Measurements from ENCODE around the gene PLCB4. TPM values are rescaled to one million over a fixed set of nuclear protein-coding genes. Genes with fewer than 3 reads are reported as not detected.

Gene PLCB4
- under 1 TPM in 1 of 2 experiments, not detected in 1; 0.06 TPM for total RNA-seq
- polyA plus RNA-seq (2013, experiment 1 of 2) = 0.05 TPM
- polyA plus RNA-seq (2013, experiment 2 of 2) = 0.16 TPM
- total RNA-seq = 0 to 0.63 (median 0.11) reads per million in 172 experiments

GRCh38 chr20:9068841-9069663 is at the start of gene PLCB4:
TSS of gene PLCB4 (plus strand) at chr20:9069087. CDS start at chr20:9307815, 238,728 bp downstream.
- Histone ChIP-seq H3K36me3 (ENCODE audit: insufficient read depth, low read length) (no peaks in the 10 kb centered on the region), H3K27ac (ENCODE audit: low read depth in 1 of 2, low read length in 2 of 2) (no peak within 1 kb of the TSS), H3K9me3 (ENCODE audit: control insufficient read depth in 1 of 2, insufficient read depth in 1 of 2, low read length in 2 of 2) (peaks cover 0 to 14% of the 10 kb centered on the region in 2 experiments), H3K4me3 (ENCODE audit: low read length) (no peak within 1 kb of the TSS), H3K4me1 (ENCODE audit: insufficient read depth, low read length) (no peaks in the 10 kb centered on the region), H3K27me3 (ENCODE audit: control insufficient read depth in 1 of 2, insufficient read depth in 2 of 2, low read length in 2 of 2) (peaks cover 6 to 15% of the 10 kb centered on the region in 2 experiments)
- H3K27ac Mint-ChIP-seq = no peak within 1 kb of the TSS
- ChIA-PET CTCF (no interaction called here), POLR2A (no interaction called here)
- H3K4me3 Mint-ChIP-seq = peak within 1 kb of the TSS; percentile 12
- intact Hi-C loops (cut with DNase I, micrococcal nuclease) = no loop called here
- H3K36me3 Mint-ChIP-seq (ENCODE audit: low read depth) = no peaks in the 10 kb centered on the region
- DNase-seq (peak in 1 of 14 experiments; percentile 2), ATAC-seq (ENCODE audit: poor library complexity) (no peak)
- peaks cover 28% of the 10 kb centered on the region for H3K27me3 Mint-ChIP-seq
- H3K4me1 Mint-ChIP-seq (ENCODE audit: low read depth) = peaks cover 5% of the 10 kb centered on the region
- peaks cover 7% of the 10 kb centered on the region for H3K9me3 Mint-ChIP-seq
- TF ChIP-seq CTCF (IDR thresholded peaks at IDR 0.05) = no peak

- no peaks in the 10 kb centered on the region for H3K36me3 Mint-ChIP-seq (ENCODE audit: low read depth)
- no peaks in the 10 kb centered on the region for H3K4me1 Mint-ChIP-seq (ENCODE audit: low read depth)
- no peaks in the 10 kb centered on the region for H3K36me3 ChIP-seq (ENCODE audit: insufficient read depth, low read length)
- H3K4me1 ChIP-seq (ENCODE audit: insufficient read depth, low read length) = no peaks in the 10 kb centered on the region
- H3K27ac ChIP-seq (ENCODE audit: low read depth in 1 of 2, low read length in 2 of 2) = no peak overlapping the region
- ATAC-seq (ENCODE audit: poor library complexity) = no peak
- no peaks in the 10 kb centered on the region for H3K27me3 Mint-ChIP-seq
- no peak for DNase-seq
- no peak for TF ChIP-seq CTCF (IDR thresholded peaks at IDR 0.05)
- H3K4me3 Mint-ChIP-seq = no peak overlapping the region
- peaks cover 3% of the 10 kb centered on the region for H3K9me3 Mint-ChIP-seq
- POLR2A ChIA-PET = no interaction called here
- no peak overlapping the region for H3K4me3 ChIP-seq (ENCODE audit: low read length)
- no peak overlapping the region for H3K27ac Mint-ChIP-seq
- CTCF ChIA-PET = no interaction called here
- no peaks in the 10 kb centered on the region for H3K9me3 ChIP-seq (ENCODE audit: control insufficient read depth in 1 of 2, insufficient read depth in 1 of 2, low read length in 2 of 2)
- intact Hi-C loops (cut with DNase I, micrococcal nuclease) = no loop called here
- no peaks in the 10 kb centered on the region for H3K27me3 ChIP-seq (ENCODE audit: control insufficient read depth in 1 of 2, insufficient read depth in 2 of 2, low read length in 2 of 2)
Measured at GRCh38 chr20:9019833-9020232, 49.1 kb upstream of the PLCB4 start.

- no peaks in the 10 kb centered on the region for H3K36me3 Mint-ChIP-seq (ENCODE audit: low read depth)
- Histone ChIP-seq H3K4me3 (ENCODE audit: low read length) (no peak overlapping the region), H3K27me3 (ENCODE audit: control insufficient read depth in 1 of 2, insufficient read depth in 2 of 2, low read length in 2 of 2) (no peaks in the 10 kb centered on the region), H3K36me3 (ENCODE audit: insufficient read depth, low read length) (no peaks in the 10 kb centered on the region), H3K4me1 (ENCODE audit: insufficient read depth, low read length) (no peaks in the 10 kb centered on the region), H3K27ac (ENCODE audit: low read depth in 1 of 2, low read length in 2 of 2) (no peak overlapping the region), H3K9me3 (ENCODE audit: control insufficient read depth in 1 of 2, insufficient read depth in 1 of 2, low read length in 2 of 2) (no peaks in the 10 kb centered on the region)
- ATAC-seq (ENCODE audit: poor library complexity) (no peak), DNase-seq (no peak)
- peaks cover 3% of the 10 kb centered on the region for H3K9me3 Mint-ChIP-seq
- H3K27ac Mint-ChIP-seq = no peak overlapping the region
- ChIA-PET CTCF (no interaction called here), POLR2A (no interaction called here)
- TF ChIP-seq CTCF (IDR thresholded peaks at IDR 0.05) = no peak
- intact Hi-C loops (cut with DNase I, micrococcal nuclease) = no loop called here
- H3K4me3 Mint-ChIP-seq = no peak overlapping the region
- H3K27me3 Mint-ChIP-seq = no peaks in the 10 kb centered on the region
- H3K4me1 Mint-ChIP-seq (ENCODE audit: low read depth) = no peaks in the 10 kb centered on the region
Measured at GRCh38 chr20:9021216-9021615, 47.7 kb upstream of the PLCB4 start.

All from CD4-positive, alpha-beta T cell (primary cell).